ENCODE data around the gene ERRFI1.

ERRFI1 gene

GRCh38 chr1:8043621-8044020 is 17.5 kb upstream of the ERRFI1 start:
- no peak for DNase-seq

GRCh38 chr1:8042134-8042533 is 16.0 kb upstream of the ERRFI1 start:
- DNase-seq: no peak

GRCh38 chr1:8040586-8040985 is 14.5 kb upstream of the ERRFI1 start:
- no peak for DNase-seq

GRCh38 chr1:8039071-8039470 is 13.0 kb upstream of the ERRFI1 start:
- DNase-seq: no peak

GRCh38 chr1:8035289-8035688 is 9.2 kb upstream of the ERRFI1 start:
- DNase-seq: no peak

GRCh38 chr1:8033322-8033721 is 7.2 kb upstream of the ERRFI1 start:
- DNase-seq: no peak

GRCh38 chr1:8032366-8032910 is 6.3 kb upstream of the ERRFI1 start:
- DNase-seq: no peak

GRCh38 chr1:8031176-8031785 is 5.2 kb upstream of the ERRFI1 start:
- peak in 3 of 5 donors; percentile 6 to 26 (median 19) for DNase-seq

- DNase-seq: no peak
Measured at GRCh38 chr1:8028571-8028910, 2.4 kb upstream of the ERRFI1 start.

GRCh38 chr1:8027748-8028570 is 1.9 kb upstream of the ERRFI1 start:
- no peak for DNase-seq

GRCh38 chr1:8026976-8027747 is 1.1 kb upstream of the ERRFI1 start:
- DNase-seq: no peak

- no peak for DNase-seq
Measured at GRCh38 chr1:8025671-8026144, 401 bp downstream of the ERRFI1 start.

GRCh38 chr1:8025061-8025670 is 943 bp downstream of the ERRFI1 start:
- no peak for DNase-seq

GRCh38 chr1:8024329-8024728 is 1.8 kb downstream of the ERRFI1 start:
- no peak for DNase-seq

GRCh38 chr1:8023995-8024313 is 2.2 kb downstream of the ERRFI1 start:
- no peak for DNase-seq

- DNase-seq: no peak
Measured at GRCh38 chr1:8023287-8023994, 2.7 kb downstream of the ERRFI1 start.

- no peak for DNase-seq
Measured at GRCh38 chr1:8022395-8023286, 3.5 kb downstream of the ERRFI1 start.

- no peak for DNase-seq
Measured at GRCh38 chr1:8021676-8022266, 4.3 kb downstream of the ERRFI1 start.

- no peak for DNase-seq
Measured at GRCh38 chr1:8020032-8020431, 6.1 kb downstream of the ERRFI1 start.

- no peak for DNase-seq
Measured at GRCh38 chr1:8019229-8019620, 6.9 kb downstream of the ERRFI1 start.
